HUES48 (cell line): ENCODE measurements around the gene PKD1L1.

Source experiments
- H3K27ac ChIP-seq: one replicate; pipeline ENCODE4 v1.7.0; 2013; ENCODE audit warnings: low read depth, low read length, inconsistent platforms
- H3K27me3 ChIP-seq: 2 replicates; pipeline ENCODE4 v1.6.1; 2013; ENCODE audit warnings: mild to moderate bottlenecking, low read length; ENCODE audit not compliant: control insufficient read depth, insufficient read depth
- H3K36me3 ChIP-seq: 2 replicates; pipeline ENCODE4 v1.6.1; 2013; ENCODE audit warnings: low read length; ENCODE audit not compliant: control insufficient read depth, insufficient read depth
- H3K4me1 ChIP-seq: 2 replicates; pipeline ENCODE4 v1.6.1; 2013; ENCODE audit warnings: mild to moderate bottlenecking, low read length; ENCODE audit not compliant: control insufficient read depth, insufficient read depth
- H3K4me3 ChIP-seq: 2 replicates; pipeline ENCODE4 v1.5.1; 2013; ENCODE audit warnings: mild to moderate bottlenecking, low read depth, low read length
- H3K9ac ChIP-seq: 2 replicates; pipeline ENCODE4 v1.6.1; 2013; ENCODE audit warnings: mild to moderate bottlenecking, low read depth, low read length, moderate library complexity
- H3K9me3 ChIP-seq: 2 replicates; pipeline ENCODE4 v1.6.1; 2013; ENCODE audit warnings: low read length; ENCODE audit not compliant: control insufficient read depth, insufficient read depth

PKD1L1 gene

GRCh38 chr7:47915616-47915976, 32.7 kb downstream of the PKD1L1 start:
- H3K4me1 ChIP-seq = peaks cover 14% of the 10 kb centered on the region
- H3K36me3 ChIP-seq = no peaks in the 10 kb centered on the region
- H3K9me3 ChIP-seq = no peaks in the 10 kb centered on the region
- H3K27me3 ChIP-seq = no peaks in the 10 kb centered on the region
- no peak overlapping the region for H3K9ac ChIP-seq
- no peak overlapping the region for H3K27ac ChIP-seq
- H3K4me3 ChIP-seq = no peak overlapping the region

GRCh38 chr7:47914717-47915615, 33.3 kb downstream of the PKD1L1 start:
- no peaks in the 10 kb centered on the region for H3K36me3 ChIP-seq
- no peaks in the 10 kb centered on the region for H3K9me3 ChIP-seq
- H3K9ac ChIP-seq = no peak overlapping the region
- no peak overlapping the region; the same call in 1 of the 2 replicates for H3K4me3 ChIP-seq
- H3K4me1 ChIP-seq = peaks cover 14% of the 10 kb centered on the region
- H3K27me3 ChIP-seq = no peaks in the 10 kb centered on the region
- no peak overlapping the region for H3K27ac ChIP-seq

GRCh38 chr7:47912332-47912731, 35.9 kb downstream of the PKD1L1 start:
- Histone ChIP-seq H3K27ac (no peak overlapping the region), H3K4me1 (peaks cover 24% of the 10 kb centered on the region), H3K9ac (no peak overlapping the region), H3K9me3 (no peaks in the 10 kb centered on the region), H3K36me3 (no peaks in the 10 kb centered on the region), H3K4me3 (no peak overlapping the region), H3K27me3 (no peaks in the 10 kb centered on the region)

- Histone ChIP-seq H3K4me1 (peaks cover 20% of the 10 kb centered on the region), H3K4me3 (no peak overlapping the region), H3K36me3 (no peaks in the 10 kb centered on the region), H3K27me3 (no peaks in the 10 kb centered on the region), H3K9me3 (no peaks in the 10 kb centered on the region), H3K27ac (no peak overlapping the region), H3K9ac (no peak overlapping the region)
Measured at GRCh38 chr7:47908720-47909119, 39.5 kb downstream of the PKD1L1 start.

- Histone ChIP-seq H3K27me3 (no peaks in the 10 kb centered on the region), H3K9me3 (no peaks in the 10 kb centered on the region), H3K36me3 (no peaks in the 10 kb centered on the region), H3K4me1 (peaks cover 20% of the 10 kb centered on the region), H3K4me3 (no peak overlapping the region), H3K9ac (no peak overlapping the region), H3K27ac (no peak overlapping the region)
Measured at GRCh38 chr7:47907981-47908616, 40.2 kb downstream of the PKD1L1 start.

- H3K9me3 ChIP-seq = no peaks in the 10 kb centered on the region
- H3K27me3 ChIP-seq = no peaks in the 10 kb centered on the region
- H3K36me3 ChIP-seq = no peaks in the 10 kb centered on the region
- H3K4me1 ChIP-seq = peaks cover 20% of the 10 kb centered on the region
- H3K9ac ChIP-seq = no peak overlapping the region
- no peak overlapping the region for H3K4me3 ChIP-seq
- no peak overlapping the region for H3K27ac ChIP-seq
Measured at GRCh38 chr7:47906883-47907282, 41.4 kb downstream of the PKD1L1 start.

GRCh38 chr7:47905076-47905920, 43.0 kb downstream of the PKD1L1 start:
- Histone ChIP-seq H3K9ac (no peak overlapping the region), H3K36me3 (no peaks in the 10 kb centered on the region), H3K9me3 (no peaks in the 10 kb centered on the region), H3K27ac (peak overlapping the region; percentile 17), H3K4me1 (peaks cover 25% of the 10 kb centered on the region), H3K27me3 (no peaks in the 10 kb centered on the region), H3K4me3 (no peak overlapping the region)

GRCh38 chr7:47902013-47902412, 46.3 kb downstream of the PKD1L1 start:
- Histone ChIP-seq H3K9me3 (no peaks in the 10 kb centered on the region), H3K27me3 (no peaks in the 10 kb centered on the region), H3K4me1 (peaks cover 27% of the 10 kb centered on the region), H3K9ac (no peak overlapping the region), H3K36me3 (no peaks in the 10 kb centered on the region), H3K27ac (no peak overlapping the region), H3K4me3 (no peak overlapping the region)

- H3K27me3 ChIP-seq = no peaks in the 10 kb centered on the region
- no peaks in the 10 kb centered on the region for H3K9me3 ChIP-seq
- H3K4me3 ChIP-seq = no peak overlapping the region
- H3K4me1 ChIP-seq = peaks cover 31% of the 10 kb centered on the region
- H3K9ac ChIP-seq = no peak overlapping the region
- no peak overlapping the region for H3K27ac ChIP-seq
- no peaks in the 10 kb centered on the region for H3K36me3 ChIP-seq
Measured at GRCh38 chr7:47901542-47901941, 46.7 kb downstream of the PKD1L1 start.

- Histone ChIP-seq H3K36me3 (no peaks in the 10 kb centered on the region), H3K9me3 (no peaks in the 10 kb centered on the region), H3K27me3 (no peaks in the 10 kb centered on the region), H3K4me3 (no peak overlapping the region), H3K9ac (no peak overlapping the region), H3K4me1 (peaks cover 23% of the 10 kb centered on the region), H3K27ac (no peak overlapping the region)
Measured at GRCh38 chr7:47897831-47898230, 50.4 kb downstream of the PKD1L1 start.
